ENCODE results near the gene GOSR2. TPM values are rescaled to one million over a fixed set of nuclear protein-coding genes. Genes with fewer than 3 reads are reported as not detected.

Gene GOSR2
- polyA plus RNA-seq, 1 of the 3 experiments (the other 2 are of a cell fraction), result 74.2 TPM

DNA sequence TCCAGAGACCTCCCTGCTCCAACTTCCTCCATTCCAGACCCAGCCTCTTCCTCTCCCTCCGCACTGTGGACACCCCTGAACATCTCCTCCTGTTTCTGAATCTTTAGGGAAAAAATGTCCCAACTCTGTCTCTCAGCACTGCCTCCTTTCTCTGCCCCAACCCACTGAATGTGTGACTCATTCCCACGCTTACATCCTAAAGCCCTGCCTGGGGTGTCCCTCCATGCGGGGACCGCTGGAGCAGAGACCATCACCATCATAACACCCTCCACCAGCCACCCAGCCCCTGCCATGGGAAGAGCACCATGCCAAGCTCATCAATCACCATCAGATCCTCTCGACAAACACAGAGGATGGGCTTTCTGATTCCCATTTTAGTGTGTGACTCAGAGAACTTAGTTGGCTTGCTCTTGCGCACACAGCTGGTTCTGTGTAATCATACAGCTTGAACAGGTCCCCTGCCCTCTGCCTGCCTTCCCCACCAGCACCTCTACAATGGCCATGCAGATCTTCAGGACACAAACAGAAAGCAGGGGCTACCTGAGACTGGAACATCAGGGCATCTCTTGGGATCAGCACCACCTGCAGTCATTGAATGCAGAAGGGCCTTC lies 45.4 kb downstream of the GOSR2 start:
- Histone ChIP-seq H3K4me1 (ENCODE audit: control insufficient read depth in 1 of 2, insufficient read depth in 2 of 2, low read depth in 1 of 2, low read length in 1 of 2) (no peaks in the 10 kb centered on the region), H3K36me3 (replicated peaks in 1 of 2; ENCODE audit: control insufficient read depth in 1 of 2, insufficient read depth in 2 of 2, low read length in 1 of 2) (no peaks in the 10 kb centered on the region), H3F3A (replicated peaks; ENCODE audit: insufficient read depth) (no peaks in the 10 kb centered on the region), H3K9me3 (no peaks in the 10 kb centered on the region), H3K27me3 (ENCODE audit: insufficient read depth) (no peaks in the 10 kb centered on the region), H3K27ac (ENCODE audit: low read depth in 2 of 2, low read length in 1 of 2) (no peak overlapping the region), H3K4me2 (no peak overlapping the region), H3K9ac (no peak overlapping the region), H2AFZ (ENCODE audit: low read depth) (no peak overlapping the region), H3K79me2 (ENCODE audit: insufficient read depth) (no peaks in the 10 kb centered on the region), H4K20me1 (ENCODE audit: insufficient read depth) (no peaks in the 10 kb centered on the region), H3K4me3 (ENCODE audit: low read depth in 2 of 2, low read length in 1 of 2) (no peak overlapping the region), H3K9me2 (no peaks in the 10 kb centered on the region)
- ChIA-PET POLR2A (interaction anchor here (1.2 kb wide), 1 partner anchor 10 kb away, joined by 4 read pairs; no protein-coding TSS in a partner anchor), CTCF (interaction anchor here (0.6 to 9.5 kb wide), 8 partner anchors 9 to 127 kb away, joined by 3 to 71 read pairs (median 4); no protein-coding TSS in a partner anchor)
- no peak for DNase-seq
- TF ChIP-seq, protein P1, sequence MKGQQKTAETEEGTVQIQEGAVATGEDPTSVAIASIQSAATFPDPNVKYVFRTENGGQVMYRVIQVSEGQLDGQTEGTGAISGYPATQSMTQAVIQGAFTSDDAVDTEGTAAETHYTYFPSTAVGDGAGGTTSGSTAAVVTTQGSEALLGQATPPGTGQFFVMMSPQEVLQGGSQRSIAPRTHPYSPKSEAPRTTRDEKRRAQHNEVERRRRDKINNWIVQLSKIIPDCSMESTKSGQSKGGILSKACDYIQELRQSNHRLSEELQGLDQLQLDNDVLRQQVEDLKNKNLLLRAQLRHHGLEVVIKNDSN (IDR thresholded peaks at IDR 0.05; ENCODE audit: borderline replicate concordance, low read depth), result no peak
- TF ChIP-seq SIN3A (IDR thresholded peaks at IDR 0.05; ENCODE audit: borderline replicate concordance, low read depth, low read length), result no peak
- WGBS (ENCODE audit: low lambda C conversion rate), result 64% methylated on average over 6 of the region's 6 CpGs

DNA sequence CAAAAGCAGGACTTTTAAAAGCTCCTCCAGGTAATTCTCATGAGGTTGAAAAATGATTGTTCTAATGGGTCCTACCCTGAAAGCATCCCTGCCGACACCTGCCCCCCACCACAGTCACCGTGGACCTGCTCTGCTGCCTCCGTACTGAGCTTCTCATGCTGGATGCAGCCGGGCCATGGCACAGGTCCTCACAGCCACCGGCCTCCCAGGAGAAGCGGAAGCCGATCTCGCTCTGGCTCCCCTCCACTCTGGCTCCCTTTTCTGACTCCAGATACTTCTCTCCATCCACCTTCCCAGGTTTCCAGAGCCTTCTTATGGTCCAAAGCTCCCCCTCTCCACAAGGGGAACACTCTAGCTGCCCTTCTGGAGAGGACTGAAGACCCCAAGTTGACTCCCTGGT lies 45.9 kb downstream of the GOSR2 start:
- ChIA-PET CTCF (interaction anchor here (1.0 to 9.5 kb wide), 5 partner anchors 9 to 127 kb away, joined by 3 to 71 read pairs (median 4); no protein-coding TSS in a partner anchor), POLR2A (interaction anchor here (1.2 to 1.3 kb wide), 2 partner anchors 10 to 25 kb away, joined by 4 read pairs; no protein-coding TSS in a partner anchor)
- Histone ChIP-seq H3K9ac (no peak overlapping the region), H3K9me3 (no peaks in the 10 kb centered on the region), H3K27ac (ENCODE audit: low read depth in 2 of 2, low read length in 1 of 2) (no peak overlapping the region), H3F3A (replicated peaks; ENCODE audit: insufficient read depth) (no peaks in the 10 kb centered on the region), H3K4me1 (ENCODE audit: control insufficient read depth in 1 of 2, insufficient read depth in 2 of 2, low read depth in 1 of 2, low read length in 1 of 2) (no peaks in the 10 kb centered on the region; a peak in 1 of 4 replicates), H3K4me2 (no peak overlapping the region), H3K9me2 (no peaks in the 10 kb centered on the region), H3K4me3 (ENCODE audit: low read depth in 2 of 2, low read length in 1 of 2) (no peak overlapping the region), H2AFZ (ENCODE audit: low read depth) (no peak overlapping the region), H4K20me1 (ENCODE audit: insufficient read depth) (no peaks in the 10 kb centered on the region), H3K79me2 (ENCODE audit: insufficient read depth) (no peaks in the 10 kb centered on the region), H3K27me3 (ENCODE audit: insufficient read depth) (no peaks in the 10 kb centered on the region), H3K36me3 (replicated peaks in 1 of 2; ENCODE audit: control insufficient read depth in 1 of 2, insufficient read depth in 2 of 2, low read length in 1 of 2) (no peaks in the 10 kb centered on the region)
- TF ChIP-seq RCOR1 (IDR thresholded peaks at IDR 0.05; ENCODE audit: low read length), result no peak
- no peak for TF ChIP-seq RXRA (IDR thresholded peaks at IDR 0.05; ENCODE audit: borderline replicate concordance, low read depth)
- TF ChIP-seq RFX5 (IDR thresholded peaks at IDR 0.05; ENCODE audit: low read length), result no peak
- TF ChIP-seq, protein P2, sequence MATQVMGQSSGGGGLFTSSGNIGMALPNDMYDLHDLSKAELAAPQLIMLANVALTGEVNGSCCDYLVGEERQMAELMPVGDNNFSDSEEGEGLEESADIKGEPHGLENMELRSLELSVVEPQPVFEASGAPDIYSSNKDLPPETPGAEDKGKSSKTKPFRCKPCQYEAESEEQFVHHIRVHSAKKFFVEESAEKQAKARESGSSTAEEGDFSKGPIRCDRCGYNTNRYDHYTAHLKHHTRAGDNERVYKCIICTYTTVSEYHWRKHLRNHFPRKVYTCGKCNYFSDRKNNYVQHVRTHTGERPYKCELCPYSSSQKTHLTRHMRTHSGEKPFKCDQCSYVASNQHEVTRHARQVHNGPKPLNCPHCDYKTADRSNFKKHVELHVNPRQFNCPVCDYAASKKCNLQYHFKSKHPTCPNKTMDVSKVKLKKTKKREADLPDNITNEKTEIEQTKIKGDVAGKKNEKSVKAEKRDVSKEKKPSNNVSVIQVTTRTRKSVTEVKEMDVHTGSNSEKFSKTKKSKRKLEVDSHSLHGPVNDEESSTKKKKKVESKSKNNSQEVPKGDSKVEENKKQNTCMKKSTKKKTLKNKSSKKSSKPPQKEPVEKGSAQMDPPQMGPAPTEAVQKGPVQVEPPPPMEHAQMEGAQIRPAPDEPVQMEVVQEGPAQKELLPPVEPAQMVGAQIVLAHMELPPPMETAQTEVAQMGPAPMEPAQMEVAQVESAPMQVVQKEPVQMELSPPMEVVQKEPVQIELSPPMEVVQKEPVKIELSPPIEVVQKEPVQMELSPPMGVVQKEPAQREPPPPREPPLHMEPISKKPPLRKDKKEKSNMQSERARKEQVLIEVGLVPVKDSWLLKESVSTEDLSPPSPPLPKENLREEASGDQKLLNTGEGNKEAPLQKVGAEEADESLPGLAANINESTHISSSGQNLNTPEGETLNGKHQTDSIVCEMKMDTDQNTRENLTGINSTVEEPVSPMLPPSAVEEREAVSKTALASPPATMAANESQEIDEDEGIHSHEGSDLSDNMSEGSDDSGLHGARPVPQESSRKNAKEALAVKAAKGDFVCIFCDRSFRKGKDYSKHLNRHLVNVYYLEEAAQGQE (IDR thresholded peaks at IDR 0.05; ENCODE audit: low read depth, low read length), result no peak
- TF ChIP-seq YY1 (IDR thresholded peaks at IDR 0.05; ENCODE audit: low read depth), result no peak
- no peak for TF ChIP-seq TAF1 (IDR thresholded peaks at IDR 0.05; ENCODE audit: borderline replicate concordance, low read depth, low read length)
- TF ChIP-seq, protein P3, sequence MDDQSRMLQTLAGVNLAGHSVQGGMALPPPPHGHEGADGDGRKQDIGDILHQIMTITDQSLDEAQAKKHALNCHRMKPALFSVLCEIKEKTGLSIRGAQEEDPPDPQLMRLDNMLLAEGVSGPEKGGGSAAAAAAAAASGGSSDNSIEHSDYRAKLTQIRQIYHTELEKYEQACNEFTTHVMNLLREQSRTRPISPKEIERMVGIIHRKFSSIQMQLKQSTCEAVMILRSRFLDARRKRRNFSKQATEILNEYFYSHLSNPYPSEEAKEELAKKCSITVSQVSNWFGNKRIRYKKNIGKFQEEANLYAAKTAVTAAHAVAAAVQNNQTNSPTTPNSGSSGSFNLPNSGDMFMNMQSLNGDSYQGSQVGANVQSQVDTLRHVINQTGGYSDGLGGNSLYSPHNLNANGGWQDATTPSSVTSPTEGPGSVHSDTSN (IDR thresholded peaks at IDR 0.05), result no peak
- TF ChIP-seq, protein P1 (IDR thresholded peaks at IDR 0.05; ENCODE audit: borderline replicate concordance, low read depth), result no peak
- no peak for TF ChIP-seq ELF1 (IDR thresholded peaks at IDR 0.05)
- WGBS (ENCODE audit: low lambda C conversion rate), result 87% methylated on average over 8 of the region's 8 CpGs
- no peak for DNase-seq
